HepG2 (cell line): ENCODE measurements around the gene ALCAM. TPM values are rescaled to one million over a fixed set of nuclear protein-coding genes. Genes with fewer than 3 reads are reported as not detected.

ENCODE experiments used
- CBX1 ChIP-seq: IDR thresholded peaks from one replicate; pipeline ENCODE4 v1.6.1; 2016; ENCODE audit warnings: antibody characterized with exemption, low read depth
- CBX2 ChIP-seq, 2 experiments: fragments of 200-600 bp in 1 of 2; sonication (generic); formaldehyde crosslinking in 1 of 2; IDR thresholded peaks; 2 replicates each; pipeline versions ENCODE4 v1.7.0 to v1.8.1; 2018 to 2022; ENCODE audit warnings: low read depth in 2 of 2, low read length in 1 of 2, mild to moderate bottlenecking in 1 of 2, missing genetic modification reagents in 1 of 2
- DNMT3B ChIP-seq: conservative IDR thresholded peaks from 2 replicates; pipeline ENCODE4 v1.6.1; 2016; ENCODE audit warnings: missing biosample characterization, control low read depth
- ISL2 ChIP-seq: sonication (generic); formaldehyde crosslinking; IDR thresholded peaks from 2 replicates; pipeline ENCODE4 v1.5.0; 2020; ENCODE audit warnings: missing genetic modification reagents
- MAFK ChIP-seq, 2 experiments: IDR thresholded peaks in 1 of 2; conservative IDR thresholded peaks in 1 of 2; 2 replicates each; pipeline ENCODE4 v1.6.1; 2011; ENCODE audit warnings: improper control_type of control experiment in 2 of 2, low read length in 2 of 2
- MEF2D ChIP-seq: sonication (generic); formaldehyde crosslinking; IDR thresholded peaks from 2 replicates; pipeline ENCODE4 v1.5.1; 2020; ENCODE audit warnings: mild to moderate bottlenecking, missing genetic modification reagents
- MLXIP ChIP-seq: sonication (generic); formaldehyde crosslinking; IDR thresholded peaks from 2 replicates; pipeline ENCODE4 v1.9.0; 2021; ENCODE audit warnings: missing genetic modification reagents, borderline replicate concordance
- NFIC ChIP-seq: IDR thresholded peaks from 2 replicates; pipeline ENCODE4 v1.6.1; 2012; ENCODE audit warnings: mild to moderate bottlenecking, low read length, inconsistent platforms
- PLRG1 ChIP-seq: fragments of 450-650 bp; conservative IDR thresholded peaks from 2 replicates; pipeline ENCODE4 v1.6.1; 2016
- POGK ChIP-seq: sonication (generic); formaldehyde crosslinking; conservative IDR thresholded peaks from 2 replicates; pipeline ENCODE4 v1.8.0; 2022; ENCODE audit warnings: mild to moderate bottlenecking, moderate library complexity, missing genetic modification reagents
- RFXAP ChIP-seq: sonication (generic); formaldehyde crosslinking; IDR thresholded peaks from 2 replicates; pipeline ENCODE4 v1.4.0; 2020; ENCODE audit warnings: missing genetic modification reagents, borderline replicate concordance
- SSRP1 ChIP-seq: IDR thresholded peaks from 2 replicates; pipeline ENCODE4 v1.6.1; 2016; ENCODE audit warnings: control low read depth
- ZBTB25 ChIP-seq: IDR thresholded peaks from 2 replicates; pipeline ENCODE4 v1.6.1; 2018; ENCODE audit warnings: missing genetic modification reagents
- ZBTB7A ChIP-seq: sonication (generic); formaldehyde crosslinking; IDR thresholded peaks from 2 replicates; pipeline ENCODE4 v1.8.0; 2022; ENCODE audit warnings: mild to moderate bottlenecking, missing genetic modification reagents
- ZSCAN5A ChIP-seq: sonication (generic); formaldehyde crosslinking; IDR thresholded peaks from 2 replicates; pipeline ENCODE4 v1.8.0; 2022; ENCODE audit warnings: mild to moderate bottlenecking, missing genetic modification reagents, borderline replicate concordance
- polyA plus RNA-seq, 8 experiments: library from polyadenylated mRNA; depleted of rRNA in 3 of 8; stranded (reverse) in 7 of 8; unstranded in 1 of 8; fragments of >200 nt; fragmentation: Illumina TruSeq in 4 of 8; extraction: Trizol in 4 of 8; gene quantifications; 2 replicates each; pipeline versions ENCODE4 v1.2.1 to v1.2.3, GENCODE V29; 2011 to 2016; ENCODE audit warnings: low read depth in 4 of 8, missing spikeins in 1 of 8, mixed read lengths in 1 of 8; ENCODE audit not compliant: insufficient read depth in 1 of 8
- total RNA-seq, 5 experiments: library from RNA; depleted of rRNA; stranded (reverse); fragments of >200 nt; fragmentation: Illumina TruSeq; extraction: Trizol; gene quantifications; 2 replicates each; pipeline ENCODE4 v1.2.3, GENCODE V29; 2016; ENCODE audit warnings: low read depth in 1 of 5
- TF ChIP-seq, protein P1 (sequence below): sonication (generic); formaldehyde crosslinking; IDR thresholded peaks from 2 replicates; pipeline ENCODE4 v1.5.0; 2020; ENCODE audit warnings: mild to moderate bottlenecking, missing genetic modification reagents
- TF ChIP-seq, protein P2 (sequence below): sonication (generic); formaldehyde crosslinking; IDR thresholded peaks from 2 replicates; pipeline ENCODE4 v1.8.1; 2023; ENCODE audit warnings: missing genetic modification reagents, inconsistent platforms, borderline replicate concordance

ALCAM gene
- total and polyA plus RNA-seq, 2 of the 13 experiments (the other 11 are each of a cell fraction or from before 2014, with no cell fraction given) = 26.0 to 33.1 TPM

DNA sequence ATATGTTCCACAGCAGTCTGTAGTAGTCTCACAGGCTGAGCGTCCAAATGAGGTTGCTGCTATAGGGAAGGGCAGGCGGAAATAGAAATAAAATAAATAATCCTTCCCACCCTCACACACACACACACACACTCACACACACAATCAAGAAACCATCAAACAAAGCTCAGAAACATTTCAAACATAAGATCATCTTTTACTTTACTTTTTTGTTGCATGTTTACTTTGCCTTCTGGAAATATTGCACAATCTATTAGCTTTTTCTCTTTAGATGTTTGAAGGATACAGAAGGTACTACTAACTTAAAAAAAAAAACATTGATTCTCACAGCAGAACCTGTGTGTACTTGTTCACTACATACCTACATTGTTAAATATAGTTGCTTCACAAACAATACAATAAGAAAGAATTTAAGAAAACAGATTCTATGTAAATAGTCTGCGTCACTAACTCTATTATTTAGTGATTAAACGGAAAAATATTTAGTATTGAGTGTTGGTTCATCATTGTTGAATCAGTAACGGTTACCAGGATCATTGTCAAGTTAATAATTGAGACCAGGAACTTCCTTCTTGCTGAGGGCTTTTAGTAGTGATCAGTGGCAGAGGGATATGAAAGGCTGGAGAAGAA lies 20.5 kb downstream of the ALCAM start (continued):
- TF ChIP-seq ZBTB25 = peak; percentile 47; the same call in 1 of the 2 replicates
- no peak for TF ChIP-seq MLXIP (CRISPR knock-in tag)
- peak; percentile 71; the same call in 1 of the 2 replicates for TF ChIP-seq ZSCAN5A (CRISPR knock-in tag)
- TF ChIP-seq POGK = no peak
- no peak for TF ChIP-seq ZBTB7A
- TF ChIP-seq ISL2 = peak; percentile 95
- no peak for TF ChIP-seq SSRP1
- peak; percentile 93 for TF ChIP-seq MEF2D (CRISPR knock-in tag)
- TF ChIP-seq CBX1 = no peak
- TF ChIP-seq, protein P1, sequence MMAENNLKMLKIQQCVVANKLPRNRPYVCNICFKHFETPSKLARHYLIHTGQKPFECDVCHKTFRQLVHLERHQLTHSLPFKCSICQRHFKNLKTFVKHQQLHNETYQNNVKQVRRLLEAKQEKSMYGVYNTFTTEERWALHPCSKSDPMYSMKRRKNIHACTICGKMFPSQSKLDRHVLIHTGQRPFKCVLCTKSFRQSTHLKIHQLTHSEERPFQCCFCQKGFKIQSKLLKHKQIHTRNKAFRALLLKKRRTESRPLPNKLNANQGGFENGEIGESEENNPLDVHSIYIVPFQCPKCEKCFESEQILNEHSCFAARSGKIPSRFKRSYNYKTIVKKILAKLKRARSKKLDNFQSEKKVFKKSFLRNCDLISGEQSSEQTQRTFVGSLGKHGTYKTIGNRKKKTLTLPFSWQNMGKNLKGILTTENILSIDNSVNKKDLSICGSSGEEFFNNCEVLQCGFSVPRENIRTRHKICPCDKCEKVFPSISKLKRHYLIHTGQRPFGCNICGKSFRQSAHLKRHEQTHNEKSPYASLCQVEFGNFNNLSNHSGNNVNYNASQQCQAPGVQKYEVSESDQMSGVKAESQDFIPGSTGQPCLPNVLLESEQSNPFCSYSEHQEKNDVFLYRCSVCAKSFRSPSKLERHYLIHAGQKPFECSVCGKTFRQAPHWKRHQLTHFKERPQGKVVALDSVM (CRISPR knock-in tag) = no peak
- TF ChIP-seq CBX2 (IDR thresholded peaks at IDR 0.05; ENCODE audit: low read depth, low read length) = no peak
- no peak for TF ChIP-seq CBX2 (CRISPR knock-in tag; IDR thresholded peaks at IDR 0.05; ENCODE audit: low read depth)
- 0 out of 2 replicates have a peak, but pooled peaks have one; percentile 68 for TF ChIP-seq DNMT3B (CRISPR knock-in tag)
- TF ChIP-seq NFIC = peak; percentile 98
- TF ChIP-seq RFXAP (CRISPR knock-in tag) = no peak
- TF ChIP-seq, protein P2, sequence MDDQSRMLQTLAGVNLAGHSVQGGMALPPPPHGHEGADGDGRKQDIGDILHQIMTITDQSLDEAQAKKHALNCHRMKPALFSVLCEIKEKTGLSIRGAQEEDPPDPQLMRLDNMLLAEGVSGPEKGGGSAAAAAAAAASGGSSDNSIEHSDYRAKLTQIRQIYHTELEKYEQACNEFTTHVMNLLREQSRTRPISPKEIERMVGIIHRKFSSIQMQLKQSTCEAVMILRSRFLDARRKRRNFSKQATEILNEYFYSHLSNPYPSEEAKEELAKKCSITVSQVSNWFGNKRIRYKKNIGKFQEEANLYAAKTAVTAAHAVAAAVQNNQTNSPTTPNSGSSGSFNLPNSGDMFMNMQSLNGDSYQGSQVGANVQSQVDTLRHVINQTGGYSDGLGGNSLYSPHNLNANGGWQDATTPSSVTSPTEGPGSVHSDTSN = no peak
- TF ChIP-seq PLRG1 = no peak
- TF ChIP-seq MAFK (conservative IDR thresholded peaks at IDR 0.05 in 1 of 2, IDR thresholded peaks at IDR 0.05 in 1 of 2; ENCODE audit: low read length in 2 of 2) = no peak
